Superior temporal gyrus (tissue), 1 donor: Measurements from ENCODE around the gene LRRC37B.
"Not testable (repeated sequence)": the region's sequence is repeated elsewhere in the genome, so short reads cannot be mapped to it uniquely, and the experiment has no call there.

Experiments
- DNase-seq: peaks from one replicate; pipeline ENCODE4 v3.0.0-alpha.2; 2016; ENCODE audit errors: extremely low spot score

LRRC37B gene

DNA sequence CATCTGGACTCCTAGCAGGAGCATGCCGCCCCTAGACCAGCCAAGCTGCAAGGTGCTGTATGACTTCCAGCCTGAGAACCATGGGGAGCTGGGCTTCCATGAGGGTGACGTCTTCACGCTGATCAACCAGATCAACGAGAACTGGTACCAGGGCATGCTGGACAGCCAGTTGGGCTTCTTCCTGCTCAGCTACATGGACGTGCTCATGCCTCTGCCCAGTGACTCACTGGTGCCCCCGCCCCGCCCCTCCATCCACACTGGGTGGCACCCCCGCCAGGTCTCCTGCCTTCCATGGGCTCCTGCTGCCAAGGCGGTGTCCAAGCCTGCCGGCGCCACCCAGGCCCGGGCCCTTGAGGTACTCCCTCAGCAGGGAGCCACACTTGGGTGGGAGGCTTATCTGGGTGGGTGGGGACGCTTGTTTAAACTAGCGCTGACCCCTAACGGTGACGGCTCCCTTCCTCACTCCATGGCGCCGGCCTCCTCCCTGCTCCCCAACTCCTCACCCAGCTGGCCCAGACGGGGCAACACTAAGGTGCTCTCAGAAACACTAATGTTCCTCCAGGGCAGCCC, 34.2 kb downstream of the LRRC37B start:
- DNase-seq = not testable (repeated sequence)

DNA sequence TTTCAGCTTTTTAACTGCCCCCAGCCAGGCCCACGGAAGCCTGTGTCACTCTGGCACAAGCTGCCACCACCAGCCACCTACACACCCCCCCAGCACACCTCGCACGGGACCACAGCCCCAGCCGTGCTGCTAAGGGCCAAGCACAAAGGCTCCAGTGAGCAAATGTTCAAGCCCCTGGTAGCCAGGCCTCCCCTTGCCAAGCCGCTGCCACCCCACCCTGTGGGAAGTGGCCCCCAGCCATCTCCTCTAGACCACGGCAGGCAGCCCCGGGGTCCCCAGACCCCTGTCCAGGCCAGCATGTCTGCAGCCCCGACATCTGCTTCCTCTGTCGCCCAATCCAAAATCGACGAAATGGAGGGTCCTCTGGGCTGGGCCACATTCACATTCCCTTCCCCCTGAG, 35.1 kb downstream of the LRRC37B start:
- DNase-seq = not testable (repeated sequence)

DNA sequence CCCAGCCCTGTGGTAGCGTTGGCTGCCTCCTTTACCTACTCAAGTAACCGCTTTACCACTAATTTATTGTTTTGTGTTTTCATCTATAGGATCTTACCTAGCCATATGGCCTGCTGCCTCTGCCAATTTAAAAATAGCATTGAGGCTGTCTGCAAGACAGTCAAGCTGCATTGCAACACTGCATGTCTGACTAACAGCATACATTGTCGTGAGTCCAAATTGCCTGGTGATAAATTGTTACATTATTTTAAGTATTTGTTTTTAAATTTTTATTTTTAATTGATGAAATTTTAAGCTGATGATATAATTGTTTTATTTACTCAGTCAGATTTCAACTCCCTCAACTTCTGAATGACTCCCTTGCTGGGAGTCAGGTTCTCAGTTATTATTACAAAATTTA, 38.4 kb downstream of the LRRC37B start:
- not testable (repeated sequence) for DNase-seq

DNA sequence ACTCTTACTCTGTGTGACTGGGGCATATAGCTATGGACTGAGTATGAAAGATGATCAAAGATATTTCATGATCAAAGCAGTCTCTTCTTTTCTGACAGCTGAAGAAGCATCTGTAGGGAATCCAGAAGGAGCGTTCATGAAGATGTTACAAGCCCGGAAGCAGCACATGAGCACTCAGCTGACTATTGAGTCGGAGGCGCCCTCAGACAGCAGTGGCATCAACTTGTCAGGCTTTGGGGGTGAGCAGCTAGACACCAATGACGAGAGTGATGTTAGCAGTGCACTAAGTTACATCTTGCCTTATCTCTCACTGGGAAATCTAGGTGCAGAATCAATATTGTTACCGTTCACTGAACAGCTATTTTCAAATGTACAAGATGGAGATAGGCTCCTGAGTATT, 40.5 kb downstream of the LRRC37B start:
- DNase-seq = not testable (repeated sequence)

DNA sequence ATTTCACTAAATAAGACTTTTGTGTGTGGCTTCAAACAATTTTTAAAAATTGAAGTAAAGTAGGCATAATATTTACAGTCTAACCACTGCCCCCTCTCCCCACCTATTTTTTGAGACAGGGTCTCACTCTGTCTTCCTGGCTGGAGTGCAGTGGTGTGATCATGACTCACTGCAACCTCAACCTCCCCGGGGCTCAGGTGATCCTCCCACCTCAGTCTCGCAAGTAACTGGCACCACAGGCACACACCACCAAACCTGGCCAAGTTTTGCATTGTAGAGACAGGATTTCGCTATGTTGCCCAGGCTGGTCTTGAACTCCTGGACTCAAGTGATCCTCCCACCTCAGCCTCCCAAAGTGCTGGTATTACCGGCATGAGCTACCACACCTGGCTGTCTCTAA, 47.8 kb downstream of the LRRC37B start:
- DNase-seq = not testable (repeated sequence)

DNA sequence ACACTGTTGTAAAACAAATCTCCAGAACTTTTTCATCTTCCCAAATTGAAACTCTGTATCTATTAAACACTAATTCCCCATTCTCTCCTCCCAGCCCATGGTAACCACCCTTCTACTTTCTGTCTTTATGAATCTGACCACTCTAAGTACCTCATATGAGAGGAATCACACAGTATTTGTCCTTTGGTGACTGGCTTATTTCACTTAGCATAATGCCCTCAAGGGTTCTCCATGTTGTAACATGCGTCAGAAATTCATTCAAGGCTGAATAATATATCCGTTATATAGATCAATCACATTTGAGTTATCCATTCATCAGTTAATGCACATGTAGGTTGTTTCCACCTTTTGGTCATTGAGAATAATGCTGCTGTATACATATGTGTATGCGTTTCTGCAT, 48.2 kb downstream of the LRRC37B start:
- DNase-seq = not testable (repeated sequence)

DNA sequence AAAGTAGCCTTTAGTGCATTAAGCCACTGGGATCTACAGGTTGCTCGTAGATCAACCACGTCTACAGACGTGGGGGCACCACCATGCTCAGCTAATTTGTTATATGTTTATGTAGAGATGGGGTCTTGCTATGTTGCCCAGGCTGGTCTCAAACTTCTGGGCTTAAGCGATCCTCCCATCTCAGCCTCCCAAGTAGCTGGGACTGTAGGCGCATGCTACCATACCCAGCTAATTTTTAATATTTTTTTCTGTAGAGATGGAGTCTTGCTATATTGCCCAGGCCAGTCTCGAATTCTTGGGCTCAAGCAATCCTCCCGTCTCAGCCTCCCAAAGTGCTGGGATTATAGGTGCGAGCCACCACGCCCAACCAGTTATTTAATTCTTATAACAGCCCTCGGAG, 49.3 kb downstream of the LRRC37B start:
- not testable (repeated sequence) for DNase-seq

DNA sequence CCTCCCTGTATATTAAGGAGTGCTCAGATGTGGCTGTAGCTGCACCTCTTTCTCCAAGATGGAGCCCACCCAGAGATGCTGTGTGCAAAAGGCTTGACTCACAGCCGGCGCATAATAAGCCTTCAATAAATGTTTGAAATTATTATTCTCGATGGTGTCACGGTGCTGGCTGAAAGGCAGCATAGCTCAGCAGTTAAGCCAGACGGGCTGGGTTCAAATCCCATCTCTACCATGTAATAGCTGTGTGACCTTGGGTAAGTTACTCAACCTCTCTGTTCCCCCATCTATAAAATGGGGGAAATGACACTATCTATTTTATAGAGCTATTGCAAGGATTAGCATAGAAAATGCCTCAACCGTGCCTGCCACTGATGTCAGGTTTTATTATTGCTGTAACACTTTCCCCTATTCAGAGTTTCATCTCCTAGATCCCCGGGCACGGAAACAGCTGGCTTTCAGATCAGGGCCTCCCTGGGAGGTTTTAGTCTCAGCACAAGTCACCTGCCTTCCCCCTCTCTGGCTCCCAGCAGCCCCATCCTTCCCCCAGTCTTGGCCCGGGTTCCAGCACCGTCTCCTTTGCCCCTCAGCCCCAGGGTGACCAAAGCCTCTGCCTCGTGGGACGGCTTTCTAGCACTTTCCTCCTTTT, 50.4 kb downstream of the LRRC37B start:
- DNase-seq = not testable (repeated sequence)

DNA sequence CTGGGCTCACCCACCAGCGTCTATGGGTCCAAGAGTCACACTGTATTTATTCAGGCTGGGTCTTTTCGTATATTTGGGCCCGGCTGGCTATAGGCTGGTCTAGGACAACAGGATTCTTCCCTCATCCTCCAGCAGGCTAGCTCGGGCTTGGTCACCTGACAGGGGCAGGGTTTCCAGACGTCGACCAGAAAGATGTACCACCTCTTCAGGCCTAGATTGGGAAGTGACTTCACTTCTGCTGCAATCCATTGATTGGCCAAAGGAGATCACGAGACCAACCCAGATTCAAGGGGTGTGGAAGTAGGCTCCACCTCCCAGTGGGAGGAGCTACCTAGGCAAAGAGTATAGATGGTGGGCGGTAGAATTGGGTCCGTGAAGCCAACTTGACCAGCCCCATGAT, 53.5 kb downstream of the LRRC37B start:
- not testable (repeated sequence) for DNase-seq

DNA sequence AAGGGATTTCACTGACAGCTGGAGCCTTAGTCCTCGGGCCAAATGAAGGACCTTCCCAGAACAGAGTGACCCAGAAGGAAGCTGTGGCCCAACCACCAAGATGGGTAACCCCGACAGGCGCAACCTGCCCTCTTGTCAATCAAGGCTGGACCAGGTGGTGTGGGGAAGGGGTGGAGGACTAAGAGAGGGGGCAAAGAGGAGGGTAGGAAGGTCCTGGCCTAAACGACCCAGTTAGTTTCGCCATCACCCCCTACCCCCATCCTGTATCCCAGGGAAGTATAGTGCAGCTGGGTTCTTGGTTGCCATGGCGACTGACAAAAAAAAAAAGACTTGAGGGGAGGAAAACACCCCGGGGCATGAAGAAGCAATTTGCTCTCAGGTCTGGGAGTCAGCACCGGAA, 54.7 kb downstream of the LRRC37B start:
- DNase-seq = not testable (repeated sequence)

DNA sequence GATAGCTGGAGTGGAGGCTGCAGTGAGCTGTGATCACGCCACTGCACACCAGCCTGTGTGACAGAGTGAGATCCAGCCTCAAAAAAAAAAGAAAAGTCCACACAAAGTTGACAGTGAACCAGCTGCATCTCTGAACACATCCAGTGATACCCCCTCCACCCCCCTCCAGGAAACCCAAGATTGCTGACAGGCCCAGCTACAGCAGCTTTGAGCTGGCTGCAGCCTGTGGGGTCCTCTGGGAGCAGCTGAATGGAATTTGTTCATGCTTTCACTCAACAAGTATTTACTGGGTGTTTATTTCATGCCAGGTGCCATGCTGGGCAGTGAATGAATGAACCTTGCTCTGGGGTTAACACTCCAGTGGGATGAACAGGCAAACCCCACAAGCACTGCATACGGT, 56.9 kb downstream of the LRRC37B start:
- DNase-seq = not testable (repeated sequence)

DNA sequence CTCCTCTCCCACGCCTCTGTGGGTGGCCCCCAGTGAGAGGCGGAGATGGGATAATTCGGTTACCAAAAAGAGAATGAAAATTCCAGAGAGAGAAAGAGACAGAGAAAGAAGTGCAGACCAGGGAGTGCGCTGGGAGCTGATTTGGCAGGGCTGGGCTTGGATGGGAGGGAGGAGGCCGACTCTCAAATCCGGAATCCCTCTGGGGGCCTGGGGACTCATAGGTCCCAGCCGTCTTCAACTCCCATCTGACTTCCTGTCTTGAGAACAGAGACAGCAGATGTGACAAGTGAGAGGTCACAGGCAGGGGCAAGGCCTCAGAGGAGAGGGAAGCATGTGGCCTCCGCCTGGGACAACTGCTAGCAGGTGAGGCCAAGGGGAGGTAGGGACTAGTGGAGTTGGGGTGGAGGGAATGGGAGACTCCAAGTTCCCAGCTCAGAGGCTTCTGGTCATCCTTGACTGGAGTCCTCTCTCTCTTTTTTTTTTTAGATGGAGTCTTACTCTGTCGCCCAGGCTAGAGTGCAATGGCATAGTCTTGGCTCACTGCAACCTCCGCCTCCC, 59.0 kb downstream of the LRRC37B start:
- not testable (repeated sequence) for DNase-seq

DNA sequence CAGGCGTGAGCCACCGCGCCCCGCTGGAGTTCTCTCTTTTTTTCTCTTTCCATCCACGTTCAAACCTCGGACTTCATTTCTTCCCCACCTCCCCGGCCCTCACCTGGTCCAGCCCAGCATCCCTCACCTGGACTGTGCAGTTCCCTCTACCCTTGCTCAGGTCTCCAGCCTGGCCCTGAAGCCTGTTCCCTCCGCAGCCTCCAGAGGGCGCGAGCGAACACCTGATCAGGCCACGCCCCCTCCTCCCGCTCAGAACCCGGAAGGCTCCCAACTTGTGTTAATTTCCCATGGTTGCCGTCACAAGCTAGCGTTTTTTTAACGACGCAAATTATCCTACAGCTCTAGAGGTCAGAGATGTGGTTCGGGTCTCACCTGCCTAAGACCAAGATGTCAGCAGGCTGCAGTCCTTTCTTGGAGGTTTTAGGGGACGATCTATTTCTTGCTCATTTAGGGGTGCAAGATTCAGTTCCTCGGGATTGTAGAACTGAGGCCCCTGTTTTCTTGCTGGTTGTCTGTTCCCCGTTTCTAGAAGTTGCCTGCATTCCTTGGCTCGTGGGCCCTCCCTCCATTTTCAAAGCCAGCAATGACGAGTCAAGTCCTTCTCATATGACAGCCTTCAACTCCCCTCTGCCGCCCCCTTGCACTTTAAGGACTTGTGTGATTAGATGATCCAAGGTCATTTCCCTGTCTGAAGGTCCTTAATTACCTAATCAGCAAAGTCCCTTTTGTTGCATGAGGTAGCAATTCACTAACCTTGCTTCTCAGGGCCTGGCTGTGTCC, 59.9 kb downstream of the LRRC37B start:
- DNase-seq = not testable (repeated sequence)

DNA sequence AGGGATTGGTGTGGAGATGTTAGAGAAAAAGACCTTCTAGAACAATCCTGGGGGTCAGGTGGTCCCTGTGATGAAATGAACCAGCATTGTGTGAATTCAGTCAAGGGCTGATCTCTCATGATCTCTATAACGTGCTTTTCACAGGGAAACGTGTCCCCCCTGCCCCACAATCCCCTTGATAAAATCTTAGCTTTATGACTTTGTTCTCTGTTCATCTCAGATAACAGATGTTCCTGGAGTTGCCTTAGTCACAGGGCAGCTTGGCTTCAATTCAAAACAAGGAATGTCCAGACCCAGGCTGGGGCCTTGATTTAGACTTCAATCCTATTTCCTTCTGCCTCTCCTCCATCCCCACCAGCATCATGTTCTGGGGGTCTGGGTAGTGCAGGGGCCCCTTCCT, 61.9 kb downstream of the LRRC37B start:
- DNase-seq = not testable (repeated sequence)

DNA sequence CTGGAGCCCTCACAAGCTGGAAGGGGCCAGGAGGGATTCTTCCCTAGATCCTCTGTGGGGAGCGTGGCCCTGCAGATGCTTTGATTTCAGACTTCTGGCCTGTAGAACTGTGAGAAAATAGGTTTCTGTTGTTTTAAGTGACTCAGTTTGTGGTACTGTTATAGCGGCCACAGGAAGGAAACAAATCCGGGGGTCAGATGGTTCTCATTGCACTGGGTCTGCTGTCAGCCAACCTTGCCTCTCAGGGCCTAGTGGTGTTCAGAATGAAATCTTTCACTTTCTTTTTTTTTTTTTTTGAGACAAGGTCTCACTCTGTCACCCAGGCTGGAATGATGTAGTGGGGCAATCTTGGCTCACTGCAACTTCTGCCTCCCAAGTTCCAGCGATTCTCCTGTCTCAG, 64.8 kb downstream of the LRRC37B start:
- DNase-seq = not testable (repeated sequence)

DNA sequence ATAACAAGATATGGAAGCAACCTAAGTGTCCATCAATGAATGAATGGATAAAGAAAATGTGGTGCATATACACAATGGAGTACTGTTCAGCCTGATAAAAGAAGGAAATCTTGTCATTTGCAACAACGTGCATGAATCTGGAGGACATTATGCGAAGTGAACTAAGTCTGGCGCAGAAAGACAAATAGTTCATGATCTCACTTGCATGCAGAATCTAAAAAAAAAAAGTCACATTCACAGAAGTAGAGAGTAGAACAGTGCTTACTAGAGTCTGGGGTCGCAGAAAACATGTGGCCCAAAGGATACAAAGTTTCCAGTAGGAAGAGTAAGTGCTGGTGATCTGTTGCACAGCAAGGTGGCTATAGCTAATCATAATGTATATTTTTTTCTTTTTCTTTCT, 65.9 kb downstream of the LRRC37B start:
- DNase-seq = not testable (repeated sequence)

DNA sequence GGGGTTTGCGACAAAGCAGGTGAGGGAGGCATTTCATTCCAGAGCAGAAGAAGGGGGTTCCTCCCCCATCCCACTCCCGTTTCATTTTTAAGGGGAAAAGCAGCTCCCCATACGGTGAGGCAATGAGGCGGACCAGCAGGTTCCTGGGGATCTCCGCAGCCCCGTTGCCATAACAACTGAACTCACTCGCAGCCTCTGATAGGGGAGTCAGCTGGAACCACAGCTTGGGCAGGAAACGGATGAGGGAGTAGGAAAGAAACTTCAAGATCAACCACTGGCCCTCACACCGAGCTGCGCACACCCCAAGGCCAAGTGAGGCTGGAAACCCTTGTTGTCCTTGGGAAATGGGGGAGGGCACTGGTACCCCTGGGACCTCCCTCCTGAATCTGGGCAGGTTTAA, 72.6 kb downstream of the LRRC37B start:
- DNase-seq = peak; percentile 10

DNA sequence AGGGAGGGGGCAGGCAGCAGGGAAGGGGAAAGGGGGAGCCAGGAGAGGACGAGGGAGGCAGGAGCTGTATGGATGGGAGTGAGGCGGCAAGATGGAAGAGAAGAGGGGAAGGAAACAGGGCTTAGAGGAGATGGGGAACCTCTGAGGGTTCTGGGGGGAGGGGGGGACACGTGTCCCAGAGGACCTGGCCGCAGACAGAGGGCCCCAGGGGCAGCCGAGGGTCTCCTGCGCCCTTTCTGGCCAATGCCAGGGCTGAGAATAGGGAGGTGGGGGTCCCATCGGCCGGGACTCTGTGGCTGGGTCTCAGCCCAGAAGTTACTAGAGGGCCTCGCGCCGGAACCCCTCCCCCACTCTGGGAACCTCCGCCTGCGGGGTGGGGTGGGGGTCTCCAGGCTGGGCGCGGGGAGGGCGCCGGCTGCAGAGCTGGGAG, 76.4 kb downstream of the LRRC37B start:
- not testable (repeated sequence) for DNase-seq

DNA sequence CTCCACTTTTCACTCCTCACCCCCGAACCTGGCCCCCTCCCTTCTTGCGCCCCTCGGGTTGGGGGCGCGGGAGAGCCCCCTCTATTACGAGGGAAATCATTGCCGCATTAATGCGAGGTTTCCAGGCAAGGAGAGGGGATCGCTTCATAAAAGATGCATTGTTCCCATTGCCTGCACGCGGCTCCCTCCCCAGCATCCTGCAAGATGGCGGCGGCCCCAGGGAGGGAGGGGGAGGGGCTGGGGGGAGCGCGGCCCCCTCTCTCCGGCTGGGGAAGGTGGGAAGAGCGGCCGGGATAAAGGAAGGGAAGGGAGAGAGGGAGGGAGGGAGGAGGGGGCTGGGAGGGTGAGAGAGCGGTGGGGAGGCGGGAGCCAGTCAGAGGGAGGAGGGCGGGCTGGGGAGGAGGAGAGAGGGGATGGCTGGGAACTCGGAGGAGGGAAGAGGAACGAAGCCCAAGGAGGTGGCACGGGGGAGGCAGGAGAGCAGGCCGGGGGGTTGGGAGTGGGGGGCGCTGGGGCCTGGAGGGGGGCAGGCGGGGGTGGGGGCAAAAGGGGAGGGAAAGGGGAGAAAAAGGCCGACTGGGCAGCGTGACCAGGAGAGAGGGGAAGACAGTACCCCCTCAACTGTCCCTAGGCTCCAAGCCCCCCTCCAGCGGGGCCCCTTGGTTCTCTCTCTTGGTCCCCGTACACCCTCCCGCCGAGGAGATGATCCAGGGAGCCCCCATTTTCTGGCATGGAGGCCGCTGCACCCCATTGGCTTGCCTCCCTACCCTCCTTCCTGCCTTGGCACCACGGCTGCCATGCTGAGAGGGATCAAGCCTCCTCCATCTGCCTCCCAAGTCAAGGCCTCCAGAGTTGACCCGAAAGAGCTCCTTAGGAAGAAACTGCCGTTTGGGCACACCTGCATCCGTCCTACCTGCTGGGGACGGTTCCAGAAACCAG, 77.1 kb downstream of the LRRC37B start:
- DNase-seq = peak; percentile 27

DNA sequence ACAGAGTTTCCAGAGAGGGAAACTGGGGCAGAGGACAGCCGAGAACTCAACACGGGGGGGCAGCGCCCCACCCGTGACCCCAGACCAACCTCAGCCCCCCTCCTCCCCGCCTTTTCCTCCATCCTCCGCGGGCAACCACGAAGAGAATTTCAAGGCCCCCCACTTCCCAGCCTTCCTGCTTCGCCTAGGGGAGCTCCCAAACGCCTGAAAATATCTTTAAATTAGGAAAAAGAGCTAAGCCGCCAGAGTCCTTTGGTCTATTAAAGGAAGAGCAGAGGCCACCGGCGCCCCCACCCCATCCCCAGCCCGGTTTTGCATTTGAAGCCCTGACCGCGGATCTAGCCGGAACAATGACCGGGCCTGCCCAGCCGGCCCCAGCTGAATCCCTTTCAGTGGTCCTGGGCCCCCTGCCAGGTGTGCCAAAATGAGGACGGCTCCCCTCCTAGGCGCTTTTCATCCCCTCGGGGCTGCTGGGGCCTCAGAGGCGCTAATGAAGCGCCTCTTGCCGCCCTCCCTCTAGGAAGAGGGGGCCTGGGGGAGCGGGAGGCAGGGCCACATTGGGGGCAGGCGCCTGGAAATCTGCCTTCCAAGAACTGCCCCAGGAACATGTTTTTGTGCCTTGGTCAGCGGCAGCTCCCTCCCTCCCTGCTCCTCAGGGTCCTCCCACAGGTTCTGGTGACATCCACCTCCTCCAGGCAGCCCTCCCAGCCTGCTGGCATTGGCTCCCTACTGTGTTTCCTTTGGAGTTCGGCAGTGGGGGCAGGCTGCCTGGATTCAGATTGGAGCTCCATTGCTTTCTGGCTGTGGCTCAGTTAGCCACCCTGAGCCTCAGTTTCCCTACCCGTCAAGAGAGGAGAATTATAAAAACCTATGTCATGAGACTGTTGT, 78.0 kb downstream of the LRRC37B start:
- not testable (repeated sequence) for DNase-seq
